CD1c-positive myeloid dendritic cell (primary cell): ENCODE data around the gene PHRF1.
"Not testable (repeated sequence)": the region's sequence is repeated elsewhere in the genome, so short reads cannot be mapped to it uniquely, and the experiment has no call there.

Experiments
- DNase-seq: peaks from one replicate; pipeline ENCODE4 v3.0.0-alpha.2; 2016; ENCODE audit errors: extremely low spot score

PHRF1 gene

GRCh38 chr11:654444-654843, 78.2 kb downstream of the PHRF1 start:
- not testable (repeated sequence) for DNase-seq

GRCh38 chr11:655036-655726, 78.9 kb downstream of the PHRF1 start:
- no peak for DNase-seq

GRCh38 chr11:656426-656825, 80.2 kb downstream of the PHRF1 start:
- DNase-seq = no peak

- no peak for DNase-seq
Observed at GRCh38 chr11:656866-657265, 80.6 kb downstream of the PHRF1 start.

GRCh38 chr11:657691-658126, 81.4 kb downstream of the PHRF1 start:
- DNase-seq = no peak

- no peak for DNase-seq
Observed at GRCh38 chr11:659532-660085, 83.3 kb downstream of the PHRF1 start.

- DNase-seq = no peak
Observed at GRCh38 chr11:660281-660680, 84.0 kb downstream of the PHRF1 start.

GRCh38 chr11:660681-661444, 84.6 kb downstream of the PHRF1 start:
- no peak for DNase-seq
